HG02642 (cell line): ENCODE data around the gene STK36.

Experiments
- ATAC-seq: cut with Tn5 transposase; IDR thresholded peaks from one replicate; pipeline ENCODE4 v1.9.1; 2021; ENCODE audit warnings: mild to moderate bottlenecking; ENCODE audit not compliant: unreplicated experiment, poor library complexity

The STK36 gene

GRCh38 chr2:218745559-218746469 is 73.9 kb downstream of the STK36 start:
- ATAC-seq = no peak

- no peak for ATAC-seq
These were observed 74.5 kb downstream of the STK36 start for GRCh38 chr2:218746470-218746795.

GRCh38 chr2:218746960-218747359 is 75.1 kb downstream of the STK36 start:
- no peak for ATAC-seq

- no peak for ATAC-seq
These were observed 77.0 kb downstream of the STK36 start for GRCh38 chr2:218748741-218749441.
